GM18951 (cell line): ENCODE measurements around the gene ADISSP.

Experiments
- POLR2A ChIP-seq: IDR thresholded peaks from 4 replicates; pipeline ENCODE4 v1.6.1; 2011; ENCODE audit warnings: mild to moderate bottlenecking; ENCODE audit not compliant: insufficient read length, insufficient read depth; ENCODE audit errors: extremely low read depth
- in situ Hi-C: fragments of 300-500 bp; cut with MboI; formaldehyde crosslinking; loops from one replicate; pipeline ENCODE4 v1.12.0; 2022; ENCODE audit warnings: low sequenced_read_pairs, mixed read lengths, inconsistent platforms; ENCODE audit not compliant: unreplicated experiment

The ADISSP gene

GRCh38 chr20:3803289-3803688 lies 35.7 kb upstream of the ADISSP start:
- TF ChIP-seq POLR2A, result no peak
- in situ Hi-C loops, result no loop called here

- TF ChIP-seq POLR2A, result no peak
- in situ Hi-C loops, result no loop called here
These were observed 35.1 kb upstream of the ADISSP start for GRCh38 chr20:3802524-3803239.

- no peak for TF ChIP-seq POLR2A
- in situ Hi-C loops, result no loop called here
These were observed 34.3 kb upstream of the ADISSP start for GRCh38 chr20:3801846-3802245.

GRCh38 chr20:3801299-3801698 lies 33.7 kb upstream of the ADISSP start:
- TF ChIP-seq POLR2A, result no peak
- in situ Hi-C loops, result no loop called here

- no peak for TF ChIP-seq POLR2A
- in situ Hi-C loops, result no loop called here
These were observed 33.3 kb upstream of the ADISSP start for GRCh38 chr20:3800878-3801260.

GRCh38 chr20:3800256-3800877 lies 32.8 kb upstream of the ADISSP start:
- no peak for TF ChIP-seq POLR2A
- in situ Hi-C loops, result no loop called here

- TF ChIP-seq POLR2A, result no peak
- in situ Hi-C loops, result no loop called here
These were observed 31.3 kb upstream of the ADISSP start for GRCh38 chr20:3798908-3799248.

- in situ Hi-C loops, result no loop called here
- TF ChIP-seq POLR2A, result no peak
These were observed 30.8 kb upstream of the ADISSP start for GRCh38 chr20:3798373-3798768.

GRCh38 chr20:3797592-3798372 lies 30.2 kb upstream of the ADISSP start:
- no peak for TF ChIP-seq POLR2A
- in situ Hi-C loops, result no loop called here

GRCh38 chr20:3797226-3797545 lies 29.6 kb upstream of the ADISSP start:
- no peak for TF ChIP-seq POLR2A
- in situ Hi-C loops, result no loop called here

- TF ChIP-seq POLR2A, result no peak
These were observed 29.1 kb upstream of the ADISSP start for GRCh38 chr20:3796477-3797225.

GRCh38 chr20:3795511-3796468 lies 28.2 kb upstream of the ADISSP start, which contains the start of gene CDC25B:
Gene CDC25B (plus strand): TSS chr20:3796310. CDS start chr20:3796532, 222 bp downstream.
- peak; percentile 70 for TF ChIP-seq POLR2A
- in situ Hi-C loops, result no loop called here

More at GRCh38 chr20:3796477-3797225, 29.1 kb upstream of the ADISSP start:
- in situ Hi-C loops, result no loop called here
